Stomach (tissue), 9 donors: Measurements from ENCODE around the gene CRADD. TPM values are rescaled to one million over a fixed set of nuclear protein-coding genes. Genes with fewer than 3 reads are reported as not detected.

Experiments
- DNase-seq, 2 donors: peaks; one replicate each; pipeline versions ENCODE4 v3.0.0 to v3.0.0-alpha.2; 2013 to 2019
- H3K27ac ChIP-seq, 5 donors: fragments of 200-600 bp in 4 of 5; sonication (generic) in 4 of 5; one replicate each; pipeline ENCODE4 v1.5.1; 2013 to 2019; ENCODE audit warnings: mild to moderate bottlenecking in 1 of 5, moderate library complexity in 1 of 5
- H3K27me3 ChIP-seq, 3 donors: fragments of 200-600 bp; sonication (generic); one replicate each; pipeline ENCODE4 v1.5.1; 2017 to 2019; ENCODE audit warnings: mixed run types in 1 of 3
- H3K36me3 ChIP-seq, 4 donors: fragments of 200-600 bp; sonication (generic); 1 replicate in 3 of 4; 2 replicates in 1 of 4; pipeline ENCODE4 v1.5.1; 2016 to 2019
- H3K4me1 ChIP-seq, 4 donors: fragments of 200-600 bp; sonication (generic); one replicate each; pipeline ENCODE4 v1.5.1; 2016 to 2019
- H3K4me3 ChIP-seq, 4 donors: fragments of 200-600 bp; sonication (generic) in 3 of 4; one replicate each; pipeline ENCODE4 v1.5.1; 2016 to 2019; ENCODE audit warnings: mild to moderate bottlenecking in 1 of 4
- H3K9me3 ChIP-seq, 4 donors: fragments of 200-600 bp; sonication (generic); one replicate each; pipeline ENCODE4 v1.5.1; 2016 to 2019
- CTCF ChIP-seq, 7 experiments: fragments of 450-650 bp in 4 of 7; fragments of 200-600 bp in 3 of 7; sonication (generic) in 3 of 7; IDR thresholded peaks; one replicate each; pipeline ENCODE4 v1.5.1; 2016 to 2019; ENCODE audit warnings: antibody characterized with exemption in 7 of 7, control low read depth in 2 of 7, mild to moderate bottlenecking in 1 of 7
- EP300 ChIP-seq: sonication (generic); formaldehyde crosslinking; IDR thresholded peaks from one replicate; pipeline ENCODE4 v1.6.1; 2017; ENCODE audit warnings: antibody characterized with exemption
- POLR2A ChIP-seq, 4 donors: fragments of 450-650 bp; IDR thresholded peaks; one replicate each; pipeline ENCODE4 v1.6.1; 2016; ENCODE audit warnings: antibody characterized with exemption in 4 of 4, control low read depth in 2 of 4, mild to moderate bottlenecking in 1 of 4, moderate library complexity in 1 of 4
- POLR2AphosphoS5 ChIP-seq, 3 donors: sonication (generic); formaldehyde crosslinking; IDR thresholded peaks; one replicate each; pipeline ENCODE4 v1.6.1; 2016; ENCODE audit warnings: antibody characterized with exemption in 3 of 3
- WGBS, 5 donors: extraction: QIAGEN DNeasy Blood & Tissue Kit in 3 of 5; methylation state at CpG; one replicate each; pipeline versions ENCODE4 v1.1.5 to v1.1.7; 2013 to 2018; 5-methylcytosine and 5-hydroxymethylcytosine counted together
- intact Hi-C: fragments of 100-400 bp; cut with DNase I; formaldehyde crosslinking; loops from one replicate; pipeline ENCODE4 v1.15.1; 2023; ENCODE audit warnings: low total_unique reads
- polyA plus RNA-seq, 3 donors: library from polyadenylated mRNA; stranded (reverse); fragments of 200-250 nt; gene quantifications; one replicate each; pipeline ENCODE4 v1.2.3, GENCODE V29; 2013
- total RNA-seq, 5 donors: library from RNA; depleted of rRNA; stranded (reverse); fragments of >200 nt; gene quantifications; one replicate each; pipeline versions ENCODE4 v1.1.0 to v1.2.3, GENCODE V29; 2014 to 2016
- donor health status: healthy with polysubstance abuse.
- donor health status: Bipolar disorder and iron deficiency.
- donor health status: healthy.

CRADD gene
- total and polyA plus RNA-seq, 8 donors, result 2.3 to 30.9 (median 17.1) TPM

- intact Hi-C loops, result no loop called here
- Histone ChIP-seq H3K36me3 (no peaks in the 10 kb centered on the region), H3K4me1 (no peaks in the 10 kb centered on the region), H3K4me3 (no peak overlapping the region), H3K27me3 (no peaks in the 10 kb centered on the region), H3K27ac (no peak overlapping the region), H3K9me3 (peaks cover 0 to 10% (median 7%) of the 10 kb centered on the region in 4 donors)
- WGBS, 5 donors, result 85 to 88% (median 88%) methylated on average over 5 of the region's 5 CpGs
- peak in 1 of 2 donors; percentile 23 for DNase-seq
- TF ChIP-seq POLR2AphosphoS5 (IDR thresholded peaks at IDR 0.05), result peak in 1 of 3 donors; percentile 28
- TF ChIP-seq EP300, result no peak
Observed at GRCh38 chr12:93902736-93903562, 225.8 kb downstream of the CRADD start.

- no peak for DNase-seq
- H3K4me3 ChIP-seq, result no peak overlapping the region
- H3K36me3 ChIP-seq, result no peaks in the 10 kb centered on the region
- H3K9me3 ChIP-seq, result peaks cover 0 to 10% (median 7%) of the 10 kb centered on the region in 4 donors
- TF ChIP-seq POLR2A (IDR thresholded peaks at IDR 0.05) (no peak), CTCF (IDR thresholded peaks at IDR 0.05) (no peak), POLR2AphosphoS5 (IDR thresholded peaks at IDR 0.05) (no peak), EP300 (no peak)
- no peak overlapping the region for H3K27ac ChIP-seq
- WGBS, 5 donors, result 86 to 91% (median 88%) methylated on average over 4 of the region's 4 CpGs
- peaks cover 0 to 1% (median 0%) of the 10 kb centered on the region in 4 donors for H3K4me1 ChIP-seq
- intact Hi-C loops, result no loop called here
- H3K27me3 ChIP-seq, result no peaks in the 10 kb centered on the region
Observed at GRCh38 chr12:93904124-93904523, 226.9 kb downstream of the CRADD start.

- H3K9me3 ChIP-seq, result no peaks in the 10 kb centered on the region
- TF ChIP-seq POLR2AphosphoS5 (IDR thresholded peaks at IDR 0.05) (no peak), EP300 (no peak), POLR2A (IDR thresholded peaks at IDR 0.05) (no peak), CTCF (IDR thresholded peaks at IDR 0.05) (no peak)
- DNase-seq, result no peak
- intact Hi-C loops, result no loop called here
- no peak overlapping the region for H3K27ac ChIP-seq
- WGBS, 5 donors, result 76 to 83% (median 81%) methylated on average over 2 of the region's 2 CpGs
- H3K4me1 ChIP-seq, result peaks cover 0 to 6% (median 0%) of the 10 kb centered on the region in 4 donors
- no peaks in the 10 kb centered on the region for H3K36me3 ChIP-seq
- no peak overlapping the region for H3K4me3 ChIP-seq
- H3K27me3 ChIP-seq, result no peaks in the 10 kb centered on the region
Observed at GRCh38 chr12:93908264-93908663, 231.1 kb downstream of the CRADD start.

- Histone ChIP-seq H3K4me1 (peaks cover 0 to 6% (median 0%) of the 10 kb centered on the region in 4 donors), H3K27me3 (no peaks in the 10 kb centered on the region), H3K9me3 (no peaks in the 10 kb centered on the region), H3K36me3 (no peaks in the 10 kb centered on the region), H3K4me3 (no peak overlapping the region), H3K27ac (no peak overlapping the region)
- intact Hi-C loops, result no loop called here
- no peak for TF ChIP-seq CTCF (IDR thresholded peaks at IDR 0.05)
- no peak for TF ChIP-seq POLR2AphosphoS5 (IDR thresholded peaks at IDR 0.05)
- TF ChIP-seq POLR2A (IDR thresholded peaks at IDR 0.05), result no peak
- no peak for TF ChIP-seq EP300
- peak in 1 of 2 donors; percentile 26 for DNase-seq
- 60 to 70% (median 66%) methylated on average over 12 of the region's 12 CpGs for WGBS, 5 donors
Observed at GRCh38 chr12:93908846-93909567, 231.8 kb downstream of the CRADD start.
